SH-SY5Y (cell line): Measurements from ENCODE around the gene TRIM25.

Experiments used
- GATA2 ChIP-seq: IDR thresholded peaks from 2 replicates; pipeline ENCODE4 v1.6.1; 2011; ENCODE audit warnings: mild to moderate bottlenecking, low read depth, low read length
- GATA3 ChIP-seq: IDR thresholded peaks from 2 replicates; pipeline ENCODE4 v1.6.1; 2011; ENCODE audit warnings: low read depth, mild to moderate bottlenecking, low read length, moderate library complexity

DNA sequence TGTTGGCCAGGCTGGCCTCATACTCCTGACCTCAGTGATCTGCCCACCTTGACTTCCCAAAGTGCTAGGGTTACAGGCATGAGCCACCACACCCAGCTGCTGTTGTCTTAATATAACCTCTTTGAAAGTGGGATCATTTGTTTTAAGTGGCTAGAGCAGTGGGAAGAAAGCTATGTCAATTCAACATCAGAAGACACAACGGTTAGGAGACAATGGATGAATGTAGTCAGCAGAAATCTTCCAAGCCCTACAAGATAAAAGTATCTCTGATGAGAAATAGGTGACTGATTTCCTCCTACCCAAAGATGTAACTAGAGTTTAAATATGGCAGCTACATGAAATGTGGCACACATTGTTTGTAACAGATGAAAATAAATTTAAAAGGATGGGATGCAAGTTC is 20.0 kb upstream of the TRIM25 start:
- no peak for TF ChIP-seq GATA3
- TF ChIP-seq GATA2: no peak
